Islet precursor cell (in vitro differentiated cells): Measurements from ENCODE around the gene TAF3.
A peak's percentile ranks its signal among the peaks of the same experiment; 100 is the strongest.

Experiments
- DNase-seq: peaks from one replicate; pipeline ENCODE4 v3.0.0-alpha.2; 2018

Gene TAF3

GRCh38 chr10:7937315-7937945, 119.1 kb downstream of the TAF3 start:
- no peak for DNase-seq

GRCh38 chr10:7941576-7941975, 123.3 kb downstream of the TAF3 start:
- no peak for DNase-seq

- no peak for DNase-seq
Measured at GRCh38 chr10:7942316-7942715, 124.0 kb downstream of the TAF3 start.

GRCh38 chr10:7942859-7943258, 124.6 kb downstream of the TAF3 start:
- no peak for DNase-seq

GRCh38 chr10:7944215-7944480, 125.8 kb downstream of the TAF3 start:
- no peak for DNase-seq

GRCh38 chr10:7944537-7944936, 126.2 kb downstream of the TAF3 start:
- no peak for DNase-seq

GRCh38 chr10:7945034-7945433, 126.7 kb downstream of the TAF3 start:
- no peak for DNase-seq

GRCh38 chr10:7945469-7946187, 127.3 kb downstream of the TAF3 start:
- peak; percentile 60 for DNase-seq

- DNase-seq: no peak
Measured at GRCh38 chr10:7948371-7949000, 130.2 kb downstream of the TAF3 start.

GRCh38 chr10:7950981-7951847, 132.9 kb downstream of the TAF3 start:
- DNase-seq: no peak

- no peak for DNase-seq
Measured at GRCh38 chr10:7952266-7952665, 134.0 kb downstream of the TAF3 start.

GRCh38 chr10:7953447-7953846, 135.1 kb downstream of the TAF3 start:
- no peak for DNase-seq

GRCh38 chr10:7955446-7955845, 137.1 kb downstream of the TAF3 start:
- DNase-seq: no peak

GRCh38 chr10:7956508-7956907, 138.2 kb downstream of the TAF3 start:
- DNase-seq: no peak

GRCh38 chr10:7957591-7957990, 139.3 kb downstream of the TAF3 start:
- no peak for DNase-seq

GRCh38 chr10:7958442-7958841, 140.1 kb downstream of the TAF3 start:
- DNase-seq: no peak

GRCh38 chr10:7960108-7960507, 141.8 kb downstream of the TAF3 start:
- DNase-seq: no peak

- DNase-seq: no peak
Measured at GRCh38 chr10:7962592-7962991, 144.3 kb downstream of the TAF3 start.

GRCh38 chr10:7965457-7965856, 147.2 kb downstream of the TAF3 start:
- DNase-seq: no peak

GRCh38 chr10:7967035-7967434, 148.7 kb downstream of the TAF3 start:
- no peak for DNase-seq

GRCh38 chr10:7968510-7969112, 150.3 kb downstream of the TAF3 start:
- DNase-seq: no peak

GRCh38 chr10:7969623-7970022, 151.3 kb downstream of the TAF3 start:
- DNase-seq: peak; percentile 62

GRCh38 chr10:7971949-7972348, 153.6 kb downstream of the TAF3 start:
- no peak for DNase-seq
